ENCODE results near the gene MAGI2. TPM values are rescaled to one million over a fixed set of nuclear protein-coding genes. Genes with fewer than 3 reads are reported as not detected.

Gene MAGI2
- total RNA-seq, 2 experiments from 2014 or later, result 0.08 to 0.13 TPM

DNA sequence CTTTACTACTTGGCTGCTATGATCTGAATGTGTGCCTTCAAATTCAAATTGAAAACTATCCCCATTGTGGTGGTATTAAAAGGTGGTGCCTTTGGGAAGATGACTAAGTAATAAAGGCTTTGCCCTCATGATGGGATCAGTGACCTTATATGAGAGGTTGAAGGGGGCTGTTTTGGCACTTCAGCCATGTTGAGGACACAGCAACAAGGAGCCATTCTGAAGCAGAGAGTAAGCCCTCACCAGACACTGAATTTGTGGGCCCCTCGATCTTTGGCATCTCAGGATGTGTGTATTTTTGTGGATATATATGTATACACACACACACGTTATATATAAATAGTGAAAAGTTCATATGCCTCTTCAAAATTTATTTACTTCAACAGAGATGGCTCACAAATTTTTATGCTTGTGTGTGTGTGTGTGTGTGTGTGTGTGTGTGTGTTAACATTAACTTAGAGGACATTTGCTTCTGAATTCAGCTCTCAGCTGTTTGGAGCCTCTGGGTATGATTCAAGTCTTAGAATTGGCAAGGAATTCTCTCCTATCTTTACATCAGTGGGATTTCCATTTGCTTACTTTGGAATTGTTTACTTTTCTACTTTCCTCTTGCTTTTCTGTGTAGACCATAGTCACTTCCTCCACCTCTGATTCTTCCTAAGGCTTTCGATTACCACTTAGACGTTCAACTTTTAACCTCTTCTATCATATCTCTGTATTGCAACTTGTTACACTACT is 66.6 kb downstream of the MAGI2 start:
- DNase-seq, result no peak
- no peaks in the 10 kb centered on the region for H3K27me3 Mint-ChIP-seq
- ChIA-PET POLR2A (no interaction called here), CTCF (no interaction called here)
- peaks cover 3% of the 10 kb centered on the region for H3K9me3 Mint-ChIP-seq
- no peak overlapping the region for H3K4me3 Mint-ChIP-seq
- no peaks in the 10 kb centered on the region for H3K36me3 Mint-ChIP-seq (ENCODE audit: low read depth)
- no peaks in the 10 kb centered on the region for H3K4me1 Mint-ChIP-seq
- no peak overlapping the region for H3K27ac Mint-ChIP-seq

DNA sequence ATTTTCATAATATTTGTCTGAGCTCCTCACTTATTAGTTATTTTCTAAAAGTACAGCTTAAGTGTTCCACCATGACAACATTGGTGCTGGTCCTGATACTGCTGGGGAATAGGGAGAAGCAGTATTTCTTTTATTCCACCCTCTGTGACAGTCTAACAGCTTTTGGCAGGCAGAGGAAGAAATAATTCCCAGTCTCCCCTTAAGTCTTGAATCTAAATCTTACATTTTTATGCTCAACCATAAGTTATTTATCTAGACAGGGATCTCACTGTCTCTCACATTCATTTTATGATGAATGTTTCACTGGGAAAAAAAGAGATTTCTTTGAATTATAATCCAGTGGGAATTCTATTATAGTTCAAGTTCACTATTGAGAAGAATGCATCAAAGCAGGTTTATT is 71.5 kb downstream of the MAGI2 start:
- CTCF ChIA-PET, result no interaction called here
- Mint-ChIP-seq H3K4me1 (no peaks in the 10 kb centered on the region), H3K27ac (no peak overlapping the region), H3K27me3 (no peaks in the 10 kb centered on the region), H3K4me3 (no peak overlapping the region), H3K9me3 (peaks cover 2% of the 10 kb centered on the region), H3K36me3 (ENCODE audit: low read depth) (no peaks in the 10 kb centered on the region)
- no peak for DNase-seq
- POLR2A ChIA-PET, result no interaction called here

DNA sequence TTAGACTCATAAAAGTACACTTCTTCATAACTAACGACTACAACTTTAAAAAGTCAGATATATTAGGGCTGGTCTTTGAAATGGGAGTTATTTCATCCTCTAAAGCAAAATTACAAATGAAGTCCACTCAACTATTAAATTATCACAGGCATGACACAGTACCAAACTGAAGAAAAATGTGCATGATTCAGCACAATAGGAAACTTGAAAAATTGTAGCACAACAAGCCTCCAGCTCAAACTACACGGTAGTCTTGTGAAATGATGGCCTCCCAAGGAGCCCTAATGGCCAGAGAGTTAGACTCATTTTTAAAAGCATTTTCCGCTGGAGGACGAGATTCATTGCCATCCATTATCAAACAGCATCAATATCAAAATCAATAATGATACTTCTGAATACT is 76.4 kb downstream of the MAGI2 start:
- H3K27ac Mint-ChIP-seq, result no peak overlapping the region
- no peaks in the 10 kb centered on the region for H3K27me3 Mint-ChIP-seq
- H3K4me1 Mint-ChIP-seq, result no peaks in the 10 kb centered on the region
- ChIA-PET CTCF (no interaction called here), POLR2A (no interaction called here)
- DNase-seq, result no peak
- H3K36me3 Mint-ChIP-seq (ENCODE audit: low read depth), result no peaks in the 10 kb centered on the region
- peaks cover 6% of the 10 kb centered on the region for H3K9me3 Mint-ChIP-seq
- H3K4me3 Mint-ChIP-seq, result no peak overlapping the region

DNA sequence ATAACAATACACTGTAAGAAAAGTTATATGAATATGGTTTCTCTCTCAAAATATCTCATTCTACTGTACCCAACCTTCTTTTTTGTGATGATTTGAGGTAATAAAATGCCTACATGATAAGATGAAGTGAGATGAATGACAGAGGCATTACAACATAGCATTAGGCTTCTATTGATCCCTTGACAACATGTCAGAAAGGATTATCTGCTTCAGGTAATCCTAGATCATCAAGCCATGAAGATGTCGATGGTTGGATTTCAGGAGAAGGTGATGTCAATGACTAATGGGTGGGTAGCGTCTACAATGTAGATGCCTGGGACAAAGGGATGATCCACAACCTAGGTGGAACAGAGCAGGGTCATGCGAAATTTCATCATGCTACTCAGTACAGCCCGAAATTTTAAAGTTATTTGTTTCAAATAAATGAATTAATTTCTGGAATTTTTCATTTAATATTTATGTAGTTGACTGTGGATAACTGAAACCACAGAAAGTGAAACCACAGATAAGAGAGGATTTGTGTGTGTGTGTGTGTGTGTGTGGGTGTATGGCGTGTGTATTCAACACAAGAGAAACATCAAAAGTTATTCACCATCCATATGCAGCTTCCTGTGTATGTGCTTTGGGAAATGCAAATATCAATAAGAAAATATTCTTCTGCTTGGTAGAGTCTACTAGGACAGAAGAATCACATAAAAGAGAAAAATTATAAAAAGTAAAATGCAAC is 77.0 kb downstream of the MAGI2 start:
- POLR2A ChIA-PET, result no interaction called here
- Mint-ChIP-seq H3K4me1 (no peaks in the 10 kb centered on the region), H3K27ac (no peak overlapping the region), H3K9me3 (peaks cover 6% of the 10 kb centered on the region), H3K4me3 (no peak overlapping the region), H3K36me3 (ENCODE audit: low read depth) (no peaks in the 10 kb centered on the region), H3K27me3 (no peaks in the 10 kb centered on the region)
- CTCF ChIA-PET, result no interaction called here
- no peak for DNase-seq

DNA sequence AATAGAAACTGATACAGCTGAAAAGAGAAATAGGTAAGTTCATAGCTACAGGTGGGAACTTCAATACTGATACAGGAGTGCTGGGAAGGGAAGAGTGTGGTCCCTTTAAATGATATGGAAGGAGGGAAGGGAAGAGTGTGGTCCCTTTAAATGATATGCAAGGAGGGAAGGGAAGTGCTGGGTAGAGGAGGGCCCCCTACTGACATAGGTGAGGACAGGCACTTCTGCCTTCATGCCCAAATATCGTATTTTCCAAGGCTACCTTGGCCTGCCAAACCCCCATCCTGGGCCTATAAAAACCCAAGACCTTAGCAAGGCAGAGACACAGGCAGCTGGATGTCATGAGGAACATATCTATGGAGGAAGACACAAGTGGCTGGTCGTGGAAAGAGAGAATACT is 92.3 kb downstream of the MAGI2 start:
- no peak overlapping the region for H3K27ac Mint-ChIP-seq
- no peaks in the 10 kb centered on the region for H3K27me3 Mint-ChIP-seq
- no peak overlapping the region for H3K4me3 Mint-ChIP-seq
- no peaks in the 10 kb centered on the region for H3K9me3 Mint-ChIP-seq
- CTCF ChIA-PET, result no interaction called here
- H3K36me3 Mint-ChIP-seq (ENCODE audit: low read depth), result no peaks in the 10 kb centered on the region
- no peak for DNase-seq
- H3K4me1 Mint-ChIP-seq, result no peaks in the 10 kb centered on the region
- POLR2A ChIA-PET, result no interaction called here

DNA sequence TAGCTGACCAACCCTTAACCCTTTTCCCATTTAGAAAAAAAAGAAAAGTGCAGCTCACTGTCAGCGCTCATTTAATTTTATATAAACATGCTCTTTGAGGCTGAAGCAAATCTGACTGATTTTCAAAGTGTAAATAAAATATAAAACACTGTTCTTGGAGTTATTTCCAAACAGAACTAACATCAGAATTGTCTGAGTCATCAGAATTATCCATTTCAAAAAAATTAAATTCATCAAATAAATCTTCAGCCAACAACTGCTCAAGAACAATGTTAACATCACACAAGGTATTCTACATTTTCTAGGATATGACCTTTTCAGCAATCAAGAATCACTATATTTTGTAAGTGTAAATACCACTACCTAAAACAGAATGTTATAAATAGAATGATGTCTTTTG is 93.6 kb downstream of the MAGI2 start:
- no peak for DNase-seq
- Mint-ChIP-seq H3K9me3 (no peaks in the 10 kb centered on the region), H3K36me3 (ENCODE audit: low read depth) (no peaks in the 10 kb centered on the region), H3K4me1 (no peaks in the 10 kb centered on the region), H3K4me3 (no peak overlapping the region), H3K27ac (no peak overlapping the region), H3K27me3 (no peaks in the 10 kb centered on the region)
- CTCF ChIA-PET, result no interaction called here
- POLR2A ChIA-PET, result no interaction called here

DNA sequence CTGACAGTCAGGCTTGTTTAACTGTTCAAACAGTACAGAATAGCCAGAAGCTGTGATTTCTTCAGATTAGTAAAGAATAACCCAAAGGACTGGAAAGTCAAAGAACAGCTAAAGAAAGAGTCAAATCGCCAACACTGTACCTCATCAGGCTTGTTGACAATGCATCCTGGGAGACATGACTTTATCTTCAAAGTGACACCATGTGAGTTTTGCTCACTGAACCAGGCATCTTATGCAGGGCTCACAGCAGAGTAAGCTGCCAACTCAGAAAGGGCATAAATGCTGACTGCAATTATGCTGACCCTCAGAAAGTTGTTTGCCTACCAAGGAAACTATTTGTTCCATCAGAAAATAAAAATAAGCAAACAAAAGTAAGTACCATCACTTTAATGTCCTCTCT is 96.4 kb downstream of the MAGI2 start:
- Mint-ChIP-seq H3K27ac (no peak overlapping the region), H3K4me3 (no peak overlapping the region), H3K27me3 (no peaks in the 10 kb centered on the region), H3K36me3 (ENCODE audit: low read depth) (no peaks in the 10 kb centered on the region), H3K4me1 (no peaks in the 10 kb centered on the region), H3K9me3 (peaks cover 2% of the 10 kb centered on the region)
- ChIA-PET POLR2A (no interaction called here), CTCF (no interaction called here)
- no peak for DNase-seq

DNA sequence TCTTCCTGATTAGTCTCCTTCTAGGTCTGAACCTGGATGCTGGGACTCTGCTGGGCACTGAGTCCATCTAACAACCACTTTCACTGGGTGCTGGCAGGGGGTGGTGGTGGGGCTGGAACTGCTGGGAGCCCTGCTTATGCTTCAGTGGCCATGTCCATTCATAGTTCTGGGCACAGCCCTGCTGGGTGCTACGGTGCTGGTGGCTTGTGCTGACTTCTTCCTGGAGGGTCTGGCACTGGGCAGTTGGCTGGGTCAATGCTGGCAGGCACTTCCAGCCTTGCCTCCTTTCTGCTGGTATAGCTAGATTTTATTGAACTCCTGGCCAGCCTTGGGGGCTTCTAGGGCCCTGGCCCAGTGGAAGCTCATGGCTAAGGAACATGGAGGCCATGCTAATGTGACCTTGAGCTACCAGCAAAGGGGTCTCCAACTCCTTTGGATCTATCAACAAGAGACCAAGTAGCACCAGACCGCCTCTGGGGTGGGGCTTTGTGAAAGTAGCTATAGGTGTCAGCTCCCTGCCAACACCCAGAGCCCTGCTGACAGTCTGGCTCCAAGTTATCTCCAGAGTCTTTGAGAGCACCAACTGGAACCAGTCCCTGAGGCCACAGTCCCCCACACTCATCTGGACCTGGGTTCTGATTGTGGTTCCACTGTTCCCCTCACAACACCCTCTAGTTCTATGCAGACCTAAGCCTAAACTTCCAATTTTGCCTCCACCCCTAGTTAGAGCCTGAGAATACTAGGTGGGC is 99.6 kb downstream of the MAGI2 start:
- ChIA-PET CTCF (no interaction called here), POLR2A (no interaction called here)
- Mint-ChIP-seq H3K9me3 (peaks cover 2% of the 10 kb centered on the region), H3K4me1 (no peaks in the 10 kb centered on the region), H3K27ac (no peak overlapping the region), H3K36me3 (ENCODE audit: low read depth) (no peaks in the 10 kb centered on the region), H3K4me3 (no peak overlapping the region), H3K27me3 (no peaks in the 10 kb centered on the region)
- no peak for DNase-seq

DNA sequence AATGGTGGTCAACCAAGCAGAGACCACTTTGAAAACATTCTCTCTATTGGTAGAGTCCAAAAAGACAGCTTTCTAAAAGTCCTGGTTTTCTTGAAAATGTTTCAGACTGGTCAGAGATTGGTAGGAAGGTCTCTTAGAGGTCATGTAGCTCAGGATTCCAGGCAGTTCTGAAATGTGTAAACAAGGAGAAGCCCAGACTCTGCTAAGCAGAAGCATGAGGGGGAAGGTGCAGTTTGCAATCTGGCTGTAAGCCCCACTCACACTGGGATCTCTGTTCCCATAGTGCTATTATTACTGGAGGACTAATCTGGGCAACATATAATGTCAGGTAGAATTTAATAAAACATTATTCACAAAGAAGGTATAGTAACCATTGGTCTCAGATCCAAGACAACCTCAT is 101.1 kb downstream of the MAGI2 start:
- CTCF ChIA-PET, result no interaction called here
- Mint-ChIP-seq H3K4me1 (no peaks in the 10 kb centered on the region), H3K27ac (no peak overlapping the region), H3K27me3 (no peaks in the 10 kb centered on the region), H3K4me3 (no peak overlapping the region), H3K9me3 (peaks cover 2% of the 10 kb centered on the region), H3K36me3 (ENCODE audit: low read depth) (no peaks in the 10 kb centered on the region)
- POLR2A ChIA-PET, result no interaction called here
- DNase-seq, result no peak

DNA sequence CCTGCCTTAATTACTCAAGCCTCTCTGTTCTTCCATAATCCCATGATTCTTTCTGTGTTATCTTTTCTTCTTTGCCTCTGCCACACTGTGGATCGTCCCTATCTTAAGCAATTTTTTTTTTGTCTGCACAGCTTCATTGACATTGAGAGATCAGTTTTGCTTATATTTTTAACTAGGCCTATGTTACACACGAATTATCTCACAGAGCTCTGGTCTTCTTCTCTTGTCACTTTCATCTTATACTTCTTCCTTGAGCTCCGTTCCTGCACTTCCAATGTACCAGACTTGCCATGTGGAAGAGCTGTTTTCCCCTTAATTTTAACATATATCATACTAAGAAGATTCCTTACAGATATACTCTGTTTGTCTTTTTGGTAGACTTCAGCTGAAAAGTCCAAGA is 106.1 kb downstream of the MAGI2 start:
- H3K27me3 Mint-ChIP-seq, result no peaks in the 10 kb centered on the region
- ChIA-PET CTCF (interaction anchor here (0.5 kb wide), 1 partner anchor 8 kb away, joined by 3 read pairs; no protein-coding TSS in a partner anchor), POLR2A (no interaction called here)
- no peak for DNase-seq
- H3K36me3 Mint-ChIP-seq (ENCODE audit: low read depth), result no peaks in the 10 kb centered on the region
- no peak overlapping the region for H3K27ac Mint-ChIP-seq
- peaks cover 5% of the 10 kb centered on the region for H3K9me3 Mint-ChIP-seq
- no peak overlapping the region for H3K4me3 Mint-ChIP-seq
- H3K4me1 Mint-ChIP-seq, result no peaks in the 10 kb centered on the region

DNA sequence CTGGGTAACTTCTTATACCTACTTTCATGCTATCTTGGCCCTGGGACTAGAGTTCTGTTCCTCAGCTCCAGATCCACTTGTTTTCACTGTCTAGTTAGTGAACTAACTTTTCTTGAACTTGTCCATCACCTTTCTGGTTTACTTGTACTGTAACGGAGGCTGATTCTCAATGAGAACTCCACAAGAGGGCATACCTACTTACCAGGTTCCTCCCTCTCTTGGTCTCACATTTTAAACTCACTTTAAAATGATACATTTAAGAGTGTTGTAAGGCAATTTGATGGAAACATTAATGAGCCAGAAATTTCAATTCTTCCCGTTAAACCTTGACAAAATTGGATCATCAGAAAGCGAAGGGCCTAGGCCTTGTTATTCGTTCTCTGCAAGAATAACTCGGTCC is 111.6 kb downstream of the MAGI2 start:
- Mint-ChIP-seq H3K4me1 (no peaks in the 10 kb centered on the region), H3K27ac (no peak overlapping the region), H3K36me3 (ENCODE audit: low read depth) (no peaks in the 10 kb centered on the region), H3K9me3 (peaks cover 3% of the 10 kb centered on the region), H3K4me3 (no peak overlapping the region), H3K27me3 (no peaks in the 10 kb centered on the region)
- POLR2A ChIA-PET, result no interaction called here
- no peak for DNase-seq
- CTCF ChIA-PET, result no interaction called here

DNA sequence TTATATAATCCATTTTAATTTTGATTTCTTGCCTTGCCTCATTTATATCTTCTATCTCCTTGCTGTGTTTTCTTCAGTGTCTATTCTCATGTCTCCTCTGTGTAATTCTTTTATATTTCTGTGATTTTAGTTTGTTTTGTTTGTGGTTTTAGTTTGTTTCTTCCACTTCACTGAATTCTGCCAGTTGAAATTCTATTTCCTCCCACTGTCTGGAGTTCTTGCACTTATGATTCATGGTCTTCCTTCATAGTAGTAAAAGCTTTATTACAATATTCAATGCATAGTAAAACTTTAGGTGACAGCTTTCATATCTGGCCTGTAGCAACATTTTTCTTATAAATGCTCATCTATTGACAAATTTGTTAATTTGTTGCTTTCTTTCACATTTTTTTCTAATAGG is 113.3 kb downstream of the MAGI2 start:
- no peaks in the 10 kb centered on the region for H3K36me3 Mint-ChIP-seq (ENCODE audit: low read depth)
- no peaks in the 10 kb centered on the region for H3K4me1 Mint-ChIP-seq
- no peak for DNase-seq
- ChIA-PET CTCF (no interaction called here), POLR2A (no interaction called here)
- H3K4me3 Mint-ChIP-seq, result no peak overlapping the region
- no peak overlapping the region for H3K27ac Mint-ChIP-seq
- H3K9me3 Mint-ChIP-seq, result peaks cover 3% of the 10 kb centered on the region
- H3K27me3 Mint-ChIP-seq, result no peaks in the 10 kb centered on the region

DNA sequence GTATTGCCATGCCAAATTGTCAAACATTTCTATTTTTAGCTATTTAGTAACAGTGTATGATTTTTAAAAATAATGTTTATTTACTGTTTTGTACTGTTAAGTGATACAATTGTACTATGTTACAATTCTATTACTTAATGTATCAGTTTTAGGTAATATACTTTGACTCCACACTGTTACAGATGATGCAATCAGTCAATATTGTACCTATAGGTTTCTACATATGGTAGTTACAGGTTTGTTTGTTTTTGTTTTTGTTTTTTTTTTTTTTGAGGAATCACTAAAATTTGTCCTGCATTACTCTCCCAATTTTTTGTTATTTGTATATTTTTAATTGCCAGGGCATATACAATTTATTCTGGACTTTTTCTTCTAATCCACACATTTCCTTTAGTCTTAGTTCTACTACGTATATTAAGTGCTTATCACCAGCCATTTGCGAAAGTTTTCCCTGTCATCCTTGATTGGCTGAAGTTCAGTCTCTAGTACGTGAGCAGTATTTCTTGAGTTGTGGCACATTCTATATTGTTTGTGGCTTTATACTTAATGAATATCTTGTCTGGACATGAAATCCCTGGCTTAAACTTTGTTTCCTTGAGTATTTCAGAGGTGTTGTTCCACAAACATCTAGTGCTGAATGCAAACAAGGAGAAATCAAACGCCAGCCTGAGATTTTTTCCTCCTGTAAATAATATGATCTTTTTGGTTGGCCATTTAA is 114.1 kb downstream of the MAGI2 start:
- no peak for DNase-seq
- POLR2A ChIA-PET, result no interaction called here
- Mint-ChIP-seq H3K36me3 (ENCODE audit: low read depth) (no peaks in the 10 kb centered on the region), H3K27me3 (no peaks in the 10 kb centered on the region), H3K4me1 (no peaks in the 10 kb centered on the region), H3K4me3 (no peak overlapping the region), H3K27ac (no peak overlapping the region), H3K9me3 (no peaks in the 10 kb centered on the region)
- CTCF ChIA-PET, result interaction anchor here (0.7 kb wide), 1 partner anchor 8 kb away, joined by 3 read pairs; no protein-coding TSS in a partner anchor

Measured in activated CD4-positive, alpha-beta memory T cell treated with anti-CD3 and anti-CD28 coated beads, Interleukin-2, amount 10 ng/mL, durations not matched to agents 7 days and 5 days (primary cell).